Measurements from ENCODE around the gene DNAJA2.

The DNAJA2 gene

GRCh38 chr16:46911650-46912049 lies 61.8 kb downstream of the DNAJA2 start:
- no peaks in the 10 kb centered on the region for H3K9me3 ChIP-seq (ENCODE audit: control insufficient read depth in 1 of 2, low read length in 2 of 2)
- peaks cover 0 to 15% of the 10 kb centered on the region in 2 donors for H3K36me3 ChIP-seq (ENCODE audit: control insufficient read depth in 1 of 2, insufficient read depth in 2 of 2, low read length in 2 of 2)
- no peaks in the 10 kb centered on the region for H3K27me3 ChIP-seq (ENCODE audit: low read depth, low read length)
- no peak overlapping the region for H3K27ac ChIP-seq (ENCODE audit: low read length)
- no peak overlapping the region for H3K4me3 ChIP-seq (ENCODE audit: low read depth in 1 of 2, low read length in 2 of 2)
- H3K4me1 ChIP-seq (ENCODE audit: control insufficient read depth in 1 of 2, insufficient read depth in 2 of 2, low read length in 2 of 2): no peaks in the 10 kb centered on the region

GRCh38 chr16:46911038-46911437 lies 62.4 kb downstream of the DNAJA2 start:
- no peak overlapping the region for H3K27ac ChIP-seq (ENCODE audit: low read length)
- H3K9me3 ChIP-seq (ENCODE audit: control insufficient read depth in 1 of 2, low read length in 2 of 2): no peaks in the 10 kb centered on the region
- H3K4me3 ChIP-seq (ENCODE audit: low read depth in 1 of 2, low read length in 2 of 2): no peak overlapping the region
- peaks cover 0 to 15% of the 10 kb centered on the region in 2 donors for H3K36me3 ChIP-seq (ENCODE audit: control insufficient read depth in 1 of 2, insufficient read depth in 2 of 2, low read length in 2 of 2)
- no peaks in the 10 kb centered on the region for H3K27me3 ChIP-seq (ENCODE audit: low read depth, low read length)
- no peaks in the 10 kb centered on the region for H3K4me1 ChIP-seq (ENCODE audit: control insufficient read depth in 1 of 2, insufficient read depth in 2 of 2, low read length in 2 of 2)

- Histone ChIP-seq H3K4me3 (ENCODE audit: low read depth in 1 of 2, low read length in 2 of 2) (no peak overlapping the region), H3K4me1 (ENCODE audit: control insufficient read depth in 1 of 2, insufficient read depth in 2 of 2, low read length in 2 of 2) (no peaks in the 10 kb centered on the region)
Measured at GRCh38 chr16:46908540-46909372, 64.7 kb downstream of the DNAJA2 start.

GRCh38 chr16:46907061-46907774 lies 66.3 kb downstream of the DNAJA2 start:
- Histone ChIP-seq H3K36me3 (ENCODE audit: control insufficient read depth in 1 of 2, insufficient read depth in 2 of 2, low read length in 2 of 2) (peaks cover 0 to 12% of the 10 kb centered on the region in 2 donors), H3K27me3 (ENCODE audit: low read depth, low read length) (no peaks in the 10 kb centered on the region), H3K4me3 (ENCODE audit: low read depth in 1 of 2, low read length in 2 of 2) (no peak overlapping the region), H3K4me1 (ENCODE audit: control insufficient read depth in 1 of 2, insufficient read depth in 2 of 2, low read length in 2 of 2) (no peaks in the 10 kb centered on the region), H3K9me3 (ENCODE audit: control insufficient read depth in 1 of 2, low read length in 2 of 2) (no peaks in the 10 kb centered on the region), H3K27ac (ENCODE audit: low read length) (no peak overlapping the region)

More at GRCh38 chr16:46908540-46909372, 64.7 kb downstream of the DNAJA2 start:
- no peaks in the 10 kb centered on the region for H3K27me3 ChIP-seq (ENCODE audit: low read depth, low read length)
- H3K27ac ChIP-seq (ENCODE audit: low read length): no peak overlapping the region
- H3K9me3 ChIP-seq (ENCODE audit: control insufficient read depth in 1 of 2, low read length in 2 of 2): no peaks in the 10 kb centered on the region
- H3K36me3 ChIP-seq (ENCODE audit: control insufficient read depth in 1 of 2, insufficient read depth in 2 of 2, low read length in 2 of 2): peaks cover 0 to 15% of the 10 kb centered on the region in 2 donors

- H3K27me3 ChIP-seq (ENCODE audit: low read depth, low read length): no peaks in the 10 kb centered on the region
- no peak overlapping the region for H3K4me3 ChIP-seq (ENCODE audit: low read depth in 1 of 2, low read length in 2 of 2)
- no peaks in the 10 kb centered on the region for H3K9me3 ChIP-seq (ENCODE audit: control insufficient read depth in 1 of 2, low read length in 2 of 2)
- peaks cover 0 to 9% of the 10 kb centered on the region in 2 donors for H3K36me3 ChIP-seq (ENCODE audit: control insufficient read depth in 1 of 2, insufficient read depth in 2 of 2, low read length in 2 of 2)
- H3K27ac ChIP-seq (ENCODE audit: low read length): no peak overlapping the region
- no peaks in the 10 kb centered on the region for H3K4me1 ChIP-seq (ENCODE audit: control insufficient read depth in 1 of 2, insufficient read depth in 2 of 2, low read length in 2 of 2)
Measured at GRCh38 chr16:46906360-46907060, 67.0 kb downstream of the DNAJA2 start.

All from muscle layer of duodenum (tissue), 2 donors.